PC-3 (cell line): ENCODE measurements around the gene MAML2. TPM values are rescaled to one million over a fixed set of nuclear protein-coding genes. Genes with fewer than 3 reads are reported as not detected.

Experiments
- ATAC-seq: fragments of 200-7000 bp; cut with Tn5 transposase; 2 replicates; pipeline ENCODE4 v1.9.1; 2020; ENCODE audit warnings: mild to moderate bottlenecking, moderate library complexity
- BruUV-seq: library from RNA; stranded (reverse); fragments of 400-500 nt; replicated peaks from 2 replicates; lab custom pipeline; 2021; lab: Mats Ljungman, UMichigan
- CTCF ChIA-PET: fragments of 300-600 bp; sonication (Branson Sonifier 250); formaldehyde crosslinking; loops from one replicate; lab custom pipeline; 2022; ENCODE audit warnings: antibody characterized with exemption; lab: Charles Lee
- POLR2A ChIA-PET: fragments of 300-600 bp; sonication (Branson Sonifier 250); formaldehyde crosslinking; loops from one replicate; lab custom pipeline; 2022; ENCODE audit warnings: antibody characterized with exemption; ENCODE audit not compliant: unreplicated experiment; lab: Charles Lee
- DNase-seq: peaks from one replicate; pipeline ENCODE4 v3.0.0-alpha.2; 2015
- H2AFZ ChIP-seq: fragments of 300-600 bp; sonication (generic); 2 replicates; pipeline ENCODE4 v1.6.0; 2016; ENCODE audit warnings: antibody characterized with exemption, low read length
- H3F3A ChIP-seq: fragments of 300-600 bp; sonication (generic); one replicate; pipeline ENCODE4 v1.6.0; 2017; ENCODE audit warnings: antibody characterized with exemption, low read length, control low read depth, mild to moderate bottlenecking; ENCODE audit not compliant: unreplicated experiment
- H3K27ac ChIP-seq: fragments of 300-600 bp; sonication (generic); 2 replicates; pipeline ENCODE4 v1.5.1; 2016; ENCODE audit warnings: mild to moderate bottlenecking, low read length
- H3K27me3 ChIP-seq: fragments of 300-600 bp; sonication (generic); 2 replicates; pipeline ENCODE4 v1.6.1; 2016; ENCODE audit warnings: low read length, mixed read lengths
- H3K36me3 ChIP-seq: fragments of 300-600 bp; sonication (generic); 2 replicates; pipeline ENCODE4 v1.6.1; 2016; ENCODE audit warnings: low read depth, mixed run types, low read length, mixed read lengths
- H3K4me1 ChIP-seq: fragments of 300-600 bp; sonication (generic); 2 replicates; pipeline ENCODE4 v1.5.1; 2016; ENCODE audit warnings: low read length; ENCODE audit not compliant: insufficient read depth
- H3K4me2 ChIP-seq: fragments of 300-600 bp; sonication (generic); 2 replicates; pipeline ENCODE4 v1.6.0; 2016; ENCODE audit warnings: low read length
- H3K4me3 ChIP-seq: fragments of 300-600 bp; sonication (generic); 2 replicates; pipeline ENCODE4 v1.5.1; 2016; ENCODE audit warnings: mild to moderate bottlenecking, low read length, mixed read lengths
- H3K79me2 ChIP-seq: fragments of 300-600 bp; sonication (generic); 2 replicates; pipeline ENCODE4 v1.6.1; 2017; ENCODE audit warnings: low read length, mixed read lengths
- H3K9ac ChIP-seq: fragments of 300-600 bp; sonication (generic); 2 replicates; pipeline ENCODE4 v1.6.0; 2016; ENCODE audit warnings: mild to moderate bottlenecking, low read length
- H3K9me2 ChIP-seq: fragments of 300-600 bp; sonication (generic); replicated peaks from 2 replicates; pipeline ENCODE4 v1.6.1; 2016; ENCODE audit warnings: mixed run types, low read length, mixed read lengths
- H3K9me3 ChIP-seq: fragments of 300-600 bp; sonication (generic); 2 replicates; pipeline ENCODE4 v1.6.1; 2016; ENCODE audit warnings: low read length, mixed read lengths
- H4K20me1 ChIP-seq: fragments of 300-600 bp; sonication (generic); 2 replicates; pipeline ENCODE4 v1.6.1; 2016; ENCODE audit warnings: low read length, mixed read lengths
- EZH2 ChIP-seq: fragments of 300-600 bp; sonication (generic); IDR thresholded peaks from one replicate; pipeline ENCODE4 v1.6.1; 2017; ENCODE audit warnings: antibody characterized with exemption, mild to moderate bottlenecking, low read length; ENCODE audit not compliant: unreplicated experiment
- EZH2phosphoT487 ChIP-seq: fragments of 300-600 bp; sonication (generic); IDR thresholded peaks from 2 replicates; pipeline ENCODE4 v1.6.1; 2018; ENCODE audit warnings: mild to moderate bottlenecking, antibody characterized with exemption, low read length, borderline replicate concordance
- intact Hi-C: fragments of 100-400 bp; cut with micrococcal nuclease; formaldehyde crosslinking; loops from 2 replicates; pipeline ENCODE4 v1.9.0; 2023
- total RNA-seq: library from RNA; depleted of rRNA; stranded (reverse); fragments of >200 nt; gene quantifications from 2 replicates; pipeline ENCODE4 v1.2.3, GENCODE V29; 2014
- TF ChIP-seq, protein P1 (sequence below): fragments of 300-600 bp; sonication (generic); conservative IDR thresholded peaks from 2 replicates; pipeline ENCODE4 v1.5.1; 2017; ENCODE audit warnings: antibody characterized with exemption, low read depth, mild to moderate bottlenecking, low read length

MAML2 gene
- total RNA-seq, 1 experiment from 2014 or later, result 10.9 TPM

DNA sequence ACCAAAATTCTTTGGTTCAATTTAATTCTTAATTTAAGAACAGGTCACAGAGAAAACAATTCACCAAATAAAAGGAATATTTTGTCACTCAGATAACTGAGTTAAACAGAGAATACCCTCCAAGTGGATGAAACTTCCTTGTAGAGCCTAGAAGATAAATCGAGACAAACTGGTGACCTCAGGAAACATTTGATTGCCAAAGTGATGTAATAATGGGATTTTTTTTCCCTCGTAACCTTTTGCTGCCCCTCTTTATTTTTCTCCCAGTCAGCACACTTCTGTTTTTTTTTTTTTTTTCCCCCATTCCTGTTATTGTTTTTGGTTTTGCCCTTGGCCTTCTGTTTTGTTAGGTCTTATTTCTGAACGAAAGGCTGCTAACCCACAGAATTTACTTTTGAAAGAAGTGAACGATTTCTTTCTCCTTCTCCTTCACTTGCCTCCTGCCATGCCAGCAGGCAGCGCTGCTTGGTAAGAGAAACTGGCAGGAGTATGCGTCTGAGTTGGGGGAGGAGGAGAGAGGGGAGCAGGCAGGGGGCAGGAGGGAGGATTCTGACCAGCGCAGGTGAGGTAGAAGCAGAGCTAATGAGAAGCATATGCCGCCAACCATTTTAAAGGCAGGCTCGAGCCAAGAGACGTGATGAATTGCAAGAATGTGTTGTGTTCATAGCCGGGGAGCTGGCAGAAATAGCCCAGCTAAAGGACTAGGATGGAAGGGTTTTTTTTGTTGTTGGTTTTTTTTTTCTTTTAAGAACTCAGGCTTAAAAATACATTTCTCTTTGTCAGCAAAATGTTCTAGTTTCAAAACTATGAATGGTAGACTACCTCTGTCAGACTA lies 297.2 kb downstream of the MAML2 start:
- ChIA-PET POLR2A (no interaction called here), CTCF (no interaction called here)
- no peaks in the 10 kb centered on the region for H3K9me2 ChIP-seq
- no peak overlapping the region for H3K27ac ChIP-seq
- intact Hi-C loops, result no loop called here
- no peak overlapping the region for H3K9ac ChIP-seq
- no peaks in the 10 kb centered on the region for H4K20me1 ChIP-seq
- no peaks in the 10 kb centered on the region for H3K79me2 ChIP-seq
- no peak overlapping the region for H3K4me3 ChIP-seq
- no peak overlapping the region for H2AFZ ChIP-seq
- no peak for TF ChIP-seq EZH2
- TF ChIP-seq, protein P1, sequence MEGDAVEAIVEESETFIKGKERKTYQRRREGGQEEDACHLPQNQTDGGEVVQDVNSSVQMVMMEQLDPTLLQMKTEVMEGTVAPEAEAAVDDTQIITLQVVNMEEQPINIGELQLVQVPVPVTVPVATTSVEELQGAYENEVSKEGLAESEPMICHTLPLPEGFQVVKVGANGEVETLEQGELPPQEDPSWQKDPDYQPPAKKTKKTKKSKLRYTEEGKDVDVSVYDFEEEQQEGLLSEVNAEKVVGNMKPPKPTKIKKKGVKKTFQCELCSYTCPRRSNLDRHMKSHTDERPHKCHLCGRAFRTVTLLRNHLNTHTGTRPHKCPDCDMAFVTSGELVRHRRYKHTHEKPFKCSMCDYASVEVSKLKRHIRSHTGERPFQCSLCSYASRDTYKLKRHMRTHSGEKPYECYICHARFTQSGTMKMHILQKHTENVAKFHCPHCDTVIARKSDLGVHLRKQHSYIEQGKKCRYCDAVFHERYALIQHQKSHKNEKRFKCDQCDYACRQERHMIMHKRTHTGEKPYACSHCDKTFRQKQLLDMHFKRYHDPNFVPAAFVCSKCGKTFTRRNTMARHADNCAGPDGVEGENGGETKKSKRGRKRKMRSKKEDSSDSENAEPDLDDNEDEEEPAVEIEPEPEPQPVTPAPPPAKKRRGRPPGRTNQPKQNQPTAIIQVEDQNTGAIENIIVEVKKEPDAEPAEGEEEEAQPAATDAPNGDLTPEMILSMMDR, result no peak
- TF ChIP-seq EZH2phosphoT487, result no peak
- DNase-seq (no peak), ATAC-seq (no peak)
- H3K4me2 ChIP-seq, result no peak overlapping the region
- no peaks in the 10 kb centered on the region for H3K36me3 ChIP-seq
- no peaks in the 10 kb centered on the region for H3K4me1 ChIP-seq
- no peaks in the 10 kb centered on the region for H3K27me3 ChIP-seq
- H3F3A ChIP-seq, result no peaks in the 10 kb centered on the region
- no peaks in the 10 kb centered on the region for H3K9me3 ChIP-seq
- BruUV-seq, result no TSS peak

DNA sequence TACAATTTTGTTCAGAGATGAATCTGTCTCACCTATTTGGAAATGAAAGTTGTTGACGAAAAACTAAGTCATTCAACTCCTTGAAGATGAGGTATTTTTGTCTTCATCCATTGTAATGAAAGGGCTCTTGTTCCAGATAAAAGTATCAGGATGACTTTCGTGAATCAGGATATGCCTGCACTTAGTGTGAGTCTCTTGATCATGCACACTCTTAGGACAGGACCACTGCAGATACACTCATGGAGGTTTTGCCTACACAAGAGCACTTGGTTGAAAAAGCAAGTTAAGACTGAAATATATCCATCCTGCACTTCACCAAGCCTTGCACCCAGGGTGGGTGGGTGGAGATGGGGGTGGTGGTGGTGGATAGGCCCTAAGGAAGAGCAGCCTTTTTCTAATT lies 298.2 kb downstream of the MAML2 start:
- POLR2A ChIA-PET, result no interaction called here
- no peaks in the 10 kb centered on the region for H3K27me3 ChIP-seq

DNA sequence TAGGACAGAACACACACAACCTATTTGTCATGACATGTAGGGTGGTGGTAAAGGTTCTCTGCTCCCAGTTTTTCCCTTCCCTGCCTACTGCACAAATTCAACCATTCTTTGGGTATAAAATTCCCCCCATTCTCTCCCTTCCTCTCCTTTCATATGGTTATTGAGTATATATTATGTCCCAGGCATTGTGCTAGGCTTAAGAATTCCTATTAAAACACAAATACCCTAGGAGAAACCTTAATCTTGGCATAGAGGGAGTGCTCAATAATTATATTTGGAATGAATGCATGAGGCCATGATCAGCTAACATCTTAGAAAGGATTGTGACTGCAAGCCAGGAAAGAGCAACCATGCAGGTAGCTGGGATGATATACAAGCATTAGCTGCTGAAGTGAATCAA lies 298.7 kb downstream of the MAML2 start:
- TF ChIP-seq, protein P1, result no peak
- TF ChIP-seq EZH2 (no peak), EZH2phosphoT487 (no peak)
- BruUV-seq, result no TSS peak
- H3K4me2 ChIP-seq, result no peak overlapping the region
- H3K9ac ChIP-seq, result no peak overlapping the region
- no peak overlapping the region for H3K4me3 ChIP-seq
- no peaks in the 10 kb centered on the region for H3K9me2 ChIP-seq
- POLR2A ChIA-PET, result no interaction called here
- no peaks in the 10 kb centered on the region for H3K36me3 ChIP-seq
- no peaks in the 10 kb centered on the region for H4K20me1 ChIP-seq
- no peaks in the 10 kb centered on the region for H3K9me3 ChIP-seq
- no peaks in the 10 kb centered on the region for H3K27me3 ChIP-seq
- DNase-seq, result no peak
- CTCF ChIA-PET, result no interaction called here
- no peak overlapping the region for H2AFZ ChIP-seq
- no peaks in the 10 kb centered on the region for H3F3A ChIP-seq
- ATAC-seq, result no peak
- intact Hi-C loops, result no loop called here
- no peak overlapping the region for H3K27ac ChIP-seq
- no peaks in the 10 kb centered on the region for H3K79me2 ChIP-seq
- no peaks in the 10 kb centered on the region for H3K4me1 ChIP-seq

More for the DNA sequence above, 298.2 kb downstream of the MAML2 start:
- no peaks in the 10 kb centered on the region for H4K20me1 ChIP-seq
- intact Hi-C loops, result no loop called here
- no peaks in the 10 kb centered on the region for H3K36me3 ChIP-seq
- CTCF ChIA-PET, result no interaction called here
- DNase-seq (no peak), ATAC-seq (no peak)
- no peak overlapping the region for H3K4me2 ChIP-seq
- no peaks in the 10 kb centered on the region for H3K9me3 ChIP-seq
- no peaks in the 10 kb centered on the region for H3K4me1 ChIP-seq
- no peak overlapping the region for H3K9ac ChIP-seq
- BruUV-seq, result no TSS peak
- H3F3A ChIP-seq, result no peaks in the 10 kb centered on the region
- H3K9me2 ChIP-seq, result no peaks in the 10 kb centered on the region
- H3K79me2 ChIP-seq, result no peaks in the 10 kb centered on the region
- no peak overlapping the region for H2AFZ ChIP-seq
- no peak overlapping the region for H3K27ac ChIP-seq
- no peak overlapping the region for H3K4me3 ChIP-seq
- TF ChIP-seq EZH2phosphoT487 (no peak), EZH2 (no peak)
- TF ChIP-seq, protein P1, result no peak
